Right kidney (tissue), 1 donor: Measurements from ENCODE around the gene WWOX.

Experiments
- DNase-seq: peaks from one replicate; pipeline ENCODE4 v3.0.0-alpha.2; 2016

WWOX gene

DNA sequence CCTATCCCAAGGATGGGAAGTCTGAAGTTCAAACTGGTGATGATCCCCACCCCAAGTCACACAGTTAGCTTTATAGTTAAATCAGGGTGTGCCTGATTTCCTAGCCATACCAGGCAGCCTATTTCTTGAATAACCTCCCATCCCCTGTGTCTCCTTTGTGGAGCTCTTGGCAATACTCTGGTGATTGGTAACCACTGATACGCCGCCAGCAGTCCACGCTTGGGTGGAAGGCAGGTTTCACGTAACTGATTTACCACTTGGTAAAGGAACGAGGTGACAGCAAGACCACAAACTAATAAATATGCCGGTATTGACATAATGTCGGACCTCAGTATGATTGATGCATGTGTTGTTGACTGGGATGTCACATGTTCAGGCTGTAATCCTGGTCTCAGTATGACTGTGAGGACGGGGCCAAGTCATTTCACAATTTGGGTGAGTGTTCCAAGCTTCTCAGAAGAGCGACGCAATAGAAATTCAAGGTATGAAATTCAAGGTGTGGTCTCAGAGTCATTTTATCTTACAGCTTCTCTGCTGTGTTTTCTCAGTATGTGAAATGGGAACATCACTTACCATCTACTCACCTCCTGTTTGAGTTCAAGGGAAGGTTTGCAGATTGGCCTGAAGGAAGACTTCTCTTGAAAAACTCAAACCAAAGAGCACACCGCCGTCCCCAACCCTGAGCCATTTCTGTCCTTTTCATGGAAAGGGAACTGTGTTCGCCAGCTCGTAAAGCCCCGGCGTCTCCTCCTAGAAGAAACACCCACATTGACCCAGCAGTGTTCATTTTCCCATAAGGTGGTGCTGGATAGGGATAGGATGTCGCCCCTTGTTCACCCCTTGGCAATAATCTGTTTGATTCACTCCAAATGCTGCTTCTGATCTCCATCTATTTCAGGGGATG, 678.9 kb downstream of the WWOX start:
- DNase-seq, result no peak

DNA sequence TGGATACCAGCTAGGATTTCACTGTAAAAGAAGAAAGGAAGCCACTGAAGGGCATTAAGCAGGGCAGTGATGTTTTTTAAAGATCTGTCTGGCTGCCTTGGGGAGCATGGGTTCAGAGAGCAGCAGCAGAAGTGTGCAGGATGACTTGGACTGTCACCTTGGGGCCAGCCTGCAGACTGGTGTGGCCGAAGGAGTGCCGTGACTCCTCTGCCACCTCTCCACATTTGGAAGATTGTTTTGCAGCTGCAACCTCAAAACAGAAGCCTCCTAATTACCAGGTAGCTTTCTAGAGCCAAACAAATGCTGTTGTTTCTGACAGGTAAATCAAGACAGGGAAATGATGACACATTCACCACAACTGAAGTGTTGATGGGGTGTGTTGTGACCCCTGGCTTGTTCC, 681.4 kb downstream of the WWOX start:
- no peak for DNase-seq

GRCh38 chr16:78782572-78782971, 683.1 kb downstream of the WWOX start:
- DNase-seq, result no peak

DNA sequence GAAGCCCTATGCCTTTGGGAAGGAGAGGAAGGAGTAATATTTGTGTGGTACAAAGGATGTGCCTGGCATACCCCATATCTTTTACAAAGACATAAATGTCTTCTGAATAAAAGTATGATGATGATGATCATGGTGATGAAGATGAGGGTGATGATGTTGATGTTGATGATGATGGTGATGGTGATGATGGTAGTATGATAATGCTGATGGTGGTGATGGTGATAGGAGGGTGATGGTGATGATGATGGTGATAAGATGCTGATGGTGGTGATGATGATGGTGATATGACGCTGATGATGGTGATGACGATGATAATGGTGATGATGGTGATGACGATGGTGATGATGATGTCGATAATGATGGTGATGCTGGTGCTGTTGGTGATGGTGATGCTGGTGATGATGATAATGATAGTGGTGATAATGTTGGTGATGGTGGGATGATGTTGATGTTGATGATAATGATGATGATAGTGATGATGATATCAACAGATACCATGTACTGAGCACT, 684.2 kb downstream of the WWOX start:
- DNase-seq, result no peak

DNA sequence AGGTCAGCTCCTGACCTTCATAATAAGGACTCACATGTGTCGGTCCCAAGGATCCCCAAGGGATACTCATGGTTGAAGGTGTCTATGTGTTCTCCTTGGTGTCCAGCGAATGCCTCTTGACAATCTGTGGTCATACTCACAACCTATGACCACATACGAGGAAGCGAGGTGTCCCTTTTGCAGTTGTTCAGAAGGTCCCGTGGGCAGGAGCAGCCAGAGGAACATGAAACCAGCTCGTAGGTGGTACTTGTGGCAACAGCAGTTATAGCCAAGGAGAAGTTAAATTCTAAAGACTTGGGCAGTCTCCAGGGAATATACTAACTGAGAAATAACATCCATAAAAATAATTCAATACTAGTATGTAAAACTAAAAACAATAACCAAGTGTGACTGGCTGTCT, 685.3 kb downstream of the WWOX start:
- no peak for DNase-seq

DNA sequence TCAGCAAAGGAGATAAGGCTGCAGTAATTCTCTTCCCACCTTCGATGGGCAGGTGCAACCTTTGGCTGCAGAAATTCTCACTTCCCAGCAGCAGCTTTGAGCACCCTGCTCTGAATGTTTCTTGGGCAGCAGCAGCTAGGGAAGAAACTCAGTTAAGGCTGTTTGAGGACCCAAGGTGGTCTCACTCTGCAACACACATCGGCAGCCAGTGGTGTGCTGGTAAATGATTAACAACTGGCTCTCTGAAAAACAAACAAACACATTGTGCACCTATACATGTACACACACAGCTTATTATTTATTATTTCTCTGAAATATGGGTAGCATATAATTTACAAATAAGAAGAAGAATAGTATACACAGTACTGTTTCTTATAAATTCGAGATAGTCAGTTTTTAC, 685.8 kb downstream of the WWOX start:
- DNase-seq, result no peak

GRCh38 chr16:78786635-78787034, 687.2 kb downstream of the WWOX start:
- DNase-seq, result no peak

DNA sequence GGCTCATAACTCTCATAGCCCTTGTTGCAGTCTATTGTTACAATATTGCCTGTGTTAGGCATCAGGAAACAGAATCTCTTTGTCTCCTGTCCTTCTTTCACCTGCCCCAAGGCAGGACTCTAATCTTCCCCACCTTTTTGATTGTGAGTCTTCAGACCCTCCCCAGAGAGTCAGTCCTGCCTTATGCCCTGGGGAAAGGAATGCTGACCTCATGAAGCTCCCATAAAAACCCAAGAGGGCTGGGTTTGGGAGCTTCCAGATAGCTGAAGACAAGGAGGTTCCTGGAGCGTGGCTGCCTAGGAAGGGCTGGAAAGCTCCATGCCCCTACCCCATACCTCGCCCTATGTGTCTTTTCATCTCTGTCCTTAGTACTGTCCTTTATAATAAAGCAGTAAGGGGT, 688.8 kb downstream of the WWOX start:
- DNase-seq, result no peak

DNA sequence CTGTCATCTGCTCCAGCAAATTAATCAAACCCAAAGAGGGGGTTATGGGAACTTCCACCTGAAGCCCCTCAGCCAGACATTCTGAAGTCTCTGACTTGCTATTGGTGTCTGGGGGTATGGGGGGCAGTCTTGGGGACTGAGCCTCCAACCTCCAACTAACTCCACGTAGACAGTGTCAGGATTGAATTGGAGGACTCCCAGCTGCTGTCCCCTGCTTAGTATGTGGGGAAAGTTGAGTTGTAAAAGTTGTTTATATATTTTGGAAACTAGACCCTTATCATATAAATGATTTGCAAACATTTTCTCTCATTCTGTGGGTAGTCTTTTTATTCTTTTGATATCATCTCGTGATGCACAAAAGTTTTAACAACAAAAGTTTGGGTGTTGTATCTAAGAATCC, 689.2 kb downstream of the WWOX start:
- DNase-seq, result no peak

DNA sequence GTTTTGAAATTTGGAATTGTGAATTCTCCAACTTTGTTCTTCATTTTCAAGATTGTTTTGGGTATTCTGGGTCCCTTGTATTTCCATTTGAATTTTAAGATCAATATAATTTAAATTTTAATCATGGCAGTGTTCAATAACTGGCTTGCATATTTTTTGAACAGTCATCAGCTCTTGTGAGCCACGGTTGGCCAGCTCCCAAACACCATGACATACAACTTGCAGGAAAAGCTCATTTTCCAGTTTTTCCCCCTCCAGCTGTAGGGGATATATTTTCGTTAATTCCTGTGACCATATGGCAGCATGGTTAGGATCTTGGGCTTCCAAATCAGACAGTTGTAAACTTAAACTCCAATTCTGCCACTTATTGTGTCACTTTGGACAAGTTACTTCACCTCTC, 690.1 kb downstream of the WWOX start:
- DNase-seq, result no peak

DNA sequence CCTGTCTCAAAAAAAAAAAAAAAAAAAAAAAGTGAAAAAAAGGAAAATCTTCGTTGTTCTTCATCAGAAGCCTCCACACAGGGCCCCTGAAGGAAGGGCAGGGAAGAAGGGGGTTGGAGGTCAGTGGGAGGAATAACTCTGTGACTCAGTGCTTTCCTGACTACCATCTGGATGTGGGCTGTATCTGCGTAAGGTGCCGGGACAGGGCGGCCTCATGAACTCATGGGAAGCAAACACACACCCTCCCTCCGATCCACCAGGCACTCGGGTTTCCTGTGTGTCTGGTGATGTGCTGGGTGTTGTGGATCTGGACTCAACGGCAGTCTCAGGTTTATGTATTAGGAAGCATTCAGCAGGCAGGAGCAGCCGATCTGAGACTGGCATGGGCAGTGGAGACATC, 691.6 kb downstream of the WWOX start:
- no peak for DNase-seq

DNA sequence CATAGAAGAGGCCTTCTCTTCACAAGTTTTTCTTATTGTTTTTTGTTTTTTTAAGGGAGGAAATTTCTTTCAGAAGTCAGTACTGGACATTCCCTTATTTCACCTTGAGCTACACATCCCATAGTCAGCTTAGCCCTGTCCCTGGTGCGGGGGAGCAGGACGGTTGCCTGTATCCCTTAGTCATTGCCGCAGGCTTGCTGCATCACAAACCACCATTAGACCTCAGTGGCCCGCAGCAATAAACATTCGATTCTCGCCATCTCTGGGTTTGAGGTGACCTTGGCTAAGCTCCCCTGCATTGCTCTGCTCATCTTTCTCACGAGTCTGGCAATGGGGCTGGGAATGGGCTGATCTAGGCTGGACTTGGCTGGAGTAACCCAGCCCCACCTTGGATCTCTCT, 692.5 kb downstream of the WWOX start:
- DNase-seq, result no peak

GRCh38 chr16:78792952-78793351, 693.5 kb downstream of the WWOX start:
- DNase-seq, result no peak

DNA sequence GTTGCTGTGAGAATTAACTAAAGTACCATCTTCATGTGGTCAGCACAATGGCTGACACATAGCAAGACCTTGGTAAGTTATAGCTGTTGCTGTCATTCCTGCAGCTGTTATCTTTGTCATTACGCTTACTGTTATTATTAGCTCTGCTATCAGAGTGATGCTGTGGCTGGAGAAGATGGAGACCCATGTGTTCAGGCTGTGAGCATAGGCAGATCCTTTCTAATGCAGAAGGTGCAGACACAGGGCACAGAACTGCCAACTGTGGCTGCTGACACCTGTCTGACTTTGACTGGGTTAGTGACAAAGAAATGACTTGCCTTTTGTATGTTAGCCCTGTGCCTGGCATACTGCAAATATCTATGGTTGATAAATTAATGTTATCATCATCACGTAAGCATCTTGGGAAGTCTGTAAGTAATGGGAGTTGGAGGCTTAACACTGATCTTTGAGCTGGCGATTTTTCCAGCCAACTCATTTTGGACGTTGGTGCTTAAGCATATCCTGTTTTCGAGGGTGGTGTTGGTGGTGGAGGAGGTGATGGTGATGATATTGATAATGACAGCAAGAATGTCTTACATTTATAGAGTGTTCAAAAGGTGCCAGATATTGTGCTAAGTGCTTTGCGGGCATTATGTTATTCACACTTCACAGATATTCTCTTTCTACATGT, 695.3 kb downstream of the WWOX start:
- no peak for DNase-seq

- DNase-seq, result no peak
Observed at GRCh38 chr16:78795433-78795832, 696.0 kb downstream of the WWOX start.

GRCh38 chr16:78796221-78796866, 696.9 kb downstream of the WWOX start:
- no peak for DNase-seq

DNA sequence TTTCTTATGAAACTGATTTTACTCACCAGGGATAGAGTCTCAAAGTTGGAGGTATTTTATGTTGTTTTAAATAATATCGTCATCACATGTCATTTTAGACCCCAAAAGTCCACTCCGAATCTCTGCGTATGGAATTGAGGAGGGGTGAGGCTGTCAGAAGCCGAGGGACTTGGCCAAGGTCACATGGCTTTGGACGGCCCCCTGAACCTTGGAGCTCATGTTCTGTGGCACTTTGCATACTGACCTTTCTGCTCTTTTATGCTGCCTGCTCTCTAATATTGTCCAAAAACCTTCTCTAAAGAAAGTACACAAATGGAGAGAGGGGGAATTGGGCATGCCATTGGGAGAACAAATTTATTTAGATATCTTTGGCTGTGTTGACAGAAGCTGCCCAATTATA, 700.0 kb downstream of the WWOX start:
- DNase-seq, result no peak

- DNase-seq, result no peak
Observed at GRCh38 chr16:78800523-78800922, 701.1 kb downstream of the WWOX start.

DNA sequence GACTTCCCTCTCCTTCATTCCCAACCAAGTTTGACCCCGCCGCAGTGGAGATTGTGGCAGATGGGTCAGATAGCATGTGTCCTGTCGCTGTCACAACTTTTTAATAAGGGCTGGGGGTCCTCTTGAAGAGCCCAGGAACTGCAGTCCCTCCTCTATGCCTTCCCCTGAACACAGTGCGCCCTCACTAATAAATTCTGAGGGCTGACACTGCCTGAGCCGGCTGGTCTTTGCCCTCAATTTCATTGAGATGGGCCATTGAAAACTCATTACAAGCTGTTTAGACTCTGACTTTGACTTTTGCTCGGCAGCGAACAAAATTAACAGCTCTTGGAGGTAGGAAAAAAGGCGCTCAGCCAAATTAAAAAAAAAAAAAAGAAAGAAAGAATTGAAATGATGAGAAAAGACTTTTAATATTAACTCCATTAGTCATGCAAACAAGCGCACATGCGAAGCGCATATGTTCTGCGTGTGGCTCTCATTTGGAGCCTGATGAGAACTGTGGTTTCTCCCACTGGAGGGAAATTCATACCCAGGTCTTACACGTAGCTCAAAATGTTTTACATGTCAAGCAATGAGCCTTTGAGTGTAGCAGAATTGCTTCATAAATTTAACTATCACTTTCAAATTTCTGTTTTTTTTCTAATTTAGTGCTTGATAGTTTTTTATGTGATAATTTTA, 704.7 kb downstream of the WWOX start:
- DNase-seq, result no peak

DNA sequence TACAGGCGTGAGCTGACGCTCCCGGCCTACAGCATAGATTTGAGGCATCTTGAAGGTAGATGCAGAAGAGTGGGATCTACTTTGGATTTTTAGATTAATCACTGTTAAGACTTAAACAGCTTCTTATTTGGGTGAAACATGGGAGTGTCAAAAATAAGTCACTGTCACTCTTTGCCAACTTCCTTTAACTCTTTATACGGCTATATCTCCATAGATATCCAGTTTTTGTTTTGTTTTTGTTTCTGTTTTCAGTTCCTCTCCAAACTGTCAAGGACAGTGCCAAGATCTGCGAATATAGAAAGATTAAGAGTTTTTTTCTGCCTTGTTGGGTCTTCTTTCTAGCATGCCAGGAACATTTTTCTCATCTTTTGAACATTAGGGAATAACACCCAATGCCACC, 706.1 kb downstream of the WWOX start:
- no peak for DNase-seq

DNA sequence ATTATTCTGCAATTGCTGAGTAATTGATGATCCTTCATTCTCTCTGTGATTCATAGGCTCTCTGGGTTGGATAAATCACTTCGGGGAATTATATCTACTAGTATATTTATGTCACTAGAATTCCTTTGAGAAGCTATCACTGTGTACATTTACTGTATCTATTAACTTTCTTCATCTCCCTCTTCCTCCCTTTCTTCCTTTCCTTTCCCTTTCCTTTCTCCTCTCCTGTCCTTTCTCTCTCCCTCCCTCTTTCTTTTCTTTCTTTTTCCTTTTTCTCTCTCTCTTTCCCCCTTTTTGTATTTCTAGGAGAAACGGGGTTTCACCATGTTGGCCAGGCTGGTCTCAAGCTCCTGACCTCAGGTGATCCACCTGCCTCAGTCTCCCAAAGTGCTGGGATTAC, 711.8 kb downstream of the WWOX start:
- DNase-seq, result no peak

- DNase-seq, result no peak
Observed at GRCh38 chr16:78812582-78812981, 713.1 kb downstream of the WWOX start.
